Body of pancreas (tissue), 4 donors: Measurements from ENCODE around the gene MASP2.

Source experiments
- POLR2A ChIP-seq, 3 donors: fragments of 450-650 bp; IDR thresholded peaks; one replicate each; pipeline ENCODE4 v1.6.1; 2016; ENCODE audit warnings: antibody characterized with exemption in 3 of 3, mild to moderate bottlenecking in 2 of 3
- TF ChIP-seq, protein P1 (sequence below), 7 experiments: fragments of 450-650 bp in 4 of 7; fragments of 200-600 bp in 3 of 7; sonication (generic) in 3 of 7; IDR thresholded peaks; one replicate each; pipeline ENCODE4 v1.5.1; 2016 to 2019; ENCODE audit warnings: antibody characterized with exemption in 7 of 7

DNA sequence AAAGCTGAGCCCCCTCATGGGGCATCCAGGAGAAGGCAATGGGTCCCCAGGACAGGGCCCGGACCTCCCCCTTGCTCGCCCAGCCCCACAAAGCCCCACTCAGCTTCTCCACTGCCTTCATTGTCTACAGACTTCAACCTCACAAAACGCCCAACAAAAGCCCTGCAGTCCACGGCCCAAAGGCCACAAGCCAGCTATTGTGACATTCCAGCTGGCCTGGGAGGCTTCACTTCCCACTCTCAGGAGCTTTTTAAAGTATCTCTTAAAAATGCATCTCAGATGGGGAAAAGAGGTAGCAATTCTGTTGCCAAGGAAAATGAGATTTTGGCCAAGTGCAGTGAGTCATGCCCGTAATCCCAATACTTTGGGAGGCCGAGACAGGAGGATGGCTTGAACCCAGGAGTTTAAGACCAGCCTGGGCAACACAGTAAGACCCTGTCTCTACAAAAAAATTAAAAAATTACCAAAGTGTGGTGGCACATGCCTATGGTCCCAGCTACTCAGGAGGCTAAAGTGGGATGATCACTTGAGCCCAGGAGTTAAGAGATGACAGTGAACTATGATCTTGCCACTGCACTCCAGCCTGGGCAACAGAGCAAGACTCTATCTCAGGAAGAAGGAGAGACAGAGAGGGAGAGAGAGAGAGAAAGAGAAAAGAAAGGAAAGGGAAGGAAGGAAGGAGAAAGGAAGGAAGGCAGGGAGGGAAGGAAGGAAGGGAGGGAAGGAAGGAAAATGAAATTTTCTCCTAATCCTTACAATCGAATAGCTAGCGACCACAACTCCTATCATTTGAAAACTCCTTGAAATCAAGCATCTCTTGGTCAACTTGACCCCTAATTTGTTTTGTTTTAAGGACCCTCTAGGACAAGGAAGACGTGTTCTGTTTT, 66.0 kb downstream of the MASP2 start:
- no peak for TF ChIP-seq POLR2A (IDR thresholded peaks at IDR 0.05)
- TF ChIP-seq, protein P1, sequence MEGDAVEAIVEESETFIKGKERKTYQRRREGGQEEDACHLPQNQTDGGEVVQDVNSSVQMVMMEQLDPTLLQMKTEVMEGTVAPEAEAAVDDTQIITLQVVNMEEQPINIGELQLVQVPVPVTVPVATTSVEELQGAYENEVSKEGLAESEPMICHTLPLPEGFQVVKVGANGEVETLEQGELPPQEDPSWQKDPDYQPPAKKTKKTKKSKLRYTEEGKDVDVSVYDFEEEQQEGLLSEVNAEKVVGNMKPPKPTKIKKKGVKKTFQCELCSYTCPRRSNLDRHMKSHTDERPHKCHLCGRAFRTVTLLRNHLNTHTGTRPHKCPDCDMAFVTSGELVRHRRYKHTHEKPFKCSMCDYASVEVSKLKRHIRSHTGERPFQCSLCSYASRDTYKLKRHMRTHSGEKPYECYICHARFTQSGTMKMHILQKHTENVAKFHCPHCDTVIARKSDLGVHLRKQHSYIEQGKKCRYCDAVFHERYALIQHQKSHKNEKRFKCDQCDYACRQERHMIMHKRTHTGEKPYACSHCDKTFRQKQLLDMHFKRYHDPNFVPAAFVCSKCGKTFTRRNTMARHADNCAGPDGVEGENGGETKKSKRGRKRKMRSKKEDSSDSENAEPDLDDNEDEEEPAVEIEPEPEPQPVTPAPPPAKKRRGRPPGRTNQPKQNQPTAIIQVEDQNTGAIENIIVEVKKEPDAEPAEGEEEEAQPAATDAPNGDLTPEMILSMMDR (IDR thresholded peaks at IDR 0.05) = no peak
